ENCODE results near the gene HSPA5.

DNA sequence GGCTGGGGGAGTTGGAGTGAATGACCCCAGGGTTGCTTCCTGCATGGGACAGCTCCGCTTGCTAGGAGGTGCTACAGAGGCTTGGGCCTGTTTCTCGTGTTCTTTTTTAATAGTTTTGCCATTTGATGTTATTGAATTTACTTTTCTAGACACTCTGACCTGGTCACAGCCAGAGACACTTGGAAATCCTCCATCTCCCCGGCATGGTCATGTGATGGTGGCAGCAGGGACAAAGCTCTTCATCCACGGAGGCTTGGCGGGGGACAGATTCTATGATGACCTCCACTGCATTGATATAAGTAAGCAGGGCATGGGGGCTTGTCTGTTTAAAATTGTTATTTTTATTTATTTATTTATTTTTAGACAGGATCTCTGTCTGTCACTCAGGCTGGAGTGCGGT, 13.4 kb downstream of the HSPA5 start:
- TF ChIP-seq CTCF (IDR thresholded peaks at IDR 0.05) (no peak), POLR2A (IDR thresholded peaks at IDR 0.05) (no peak)
